Kidney (tissue), 14 donors: Measurements from ENCODE around the gene GABBR2. TPM values are rescaled to one million over a fixed set of nuclear protein-coding genes. Genes with fewer than 3 reads are reported as not detected.

Experiments
- DNase-seq, 5 donors: peaks; one replicate each; pipeline ENCODE4 v3.0.0-alpha.2; 2013 to 2020
- FAIRE-seq: peaks from 2 replicates; lab custom pipeline; 2012; peaks lifted over from hg19 to GRCh38; lab: Jason Lieb, UNC
- H3K27ac ChIP-seq, 2 donors: one replicate each; pipeline ENCODE4 v1.7.0; 2013; ENCODE audit warnings: low read depth in 2 of 2, low read length in 2 of 2, inconsistent platforms in 1 of 2
- H3K27me3 ChIP-seq: one replicate; pipeline ENCODE4 v1.7.1; 2013; ENCODE audit warnings: low read length, inconsistent platforms; ENCODE audit not compliant: control insufficient read depth, insufficient read depth
- H3K36me3 ChIP-seq, 3 donors: one replicate each; pipeline versions ENCODE4 v1.7.0 to v1.7.1; 2013; ENCODE audit warnings: low read length in 3 of 3, control low read depth in 1 of 3, inconsistent platforms in 1 of 3; ENCODE audit not compliant: insufficient read depth in 3 of 3, control insufficient read depth in 2 of 3
- H3K4me1 ChIP-seq, 3 donors: one replicate each; pipeline versions ENCODE4 v1.7.0 to v1.7.1; 2013; ENCODE audit warnings: low read length in 3 of 3, inconsistent platforms in 1 of 3, low read depth in 1 of 3; ENCODE audit not compliant: control insufficient read depth in 2 of 3, insufficient read depth in 2 of 3
- H3K4me3 ChIP-seq, 3 donors: one replicate each; pipeline versions ENCODE4 v1.7.0 to v1.8.1; 2013; ENCODE audit warnings: low read length in 3 of 3, control low read depth in 1 of 3, inconsistent platforms in 1 of 3
- H3K9ac ChIP-seq, 3 donors: one replicate each; pipeline versions ENCODE4 v1.7.0 to v1.7.1; 2013; ENCODE audit warnings: low read length in 3 of 3, control low read depth in 1 of 3, inconsistent platforms in 1 of 3
- H3K9me3 ChIP-seq, 3 donors: one replicate each; pipeline versions ENCODE4 v1.7.0 to v1.7.1; 2013; ENCODE audit warnings: low read length in 3 of 3, control low read depth in 1 of 3, inconsistent platforms in 1 of 3; ENCODE audit not compliant: control insufficient read depth in 2 of 3, insufficient read depth in 1 of 3
- CTCF ChIP-seq: IDR thresholded peaks from 3 replicates; pipeline ENCODE4 v1.5.1; 2012; ENCODE audit warnings: mild to moderate bottlenecking, moderate library complexity, borderline replicate concordance; ENCODE audit not compliant: insufficient read depth; ENCODE audit errors: extremely low read depth
- intact Hi-C: fragments of 100-400 bp; cut with DNase I; formaldehyde crosslinking; loops from one replicate; pipeline ENCODE4 v1.11.1; 2022
- polyA plus RNA-seq: library from polyadenylated mRNA; stranded (reverse); fragments of 350-450 nt; fragmentation: Illumina TruSeq; extraction: RNeasy Lipid Tissue Mini Kit (QIAGEN cat#74804); gene quantifications from one replicate; pipeline ENCODE4 v1.2.3, GENCODE V29; 2014; ENCODE audit warnings: low read depth, low replicate concordance; ENCODE audit not compliant: insufficient read depth
- total RNA-seq: library from RNA; stranded (reverse); fragmentation: NEBNext Ultra II Directional; extraction: Animal tissue kit (Norgen Biotek cat#: 25700); gene quantifications from one replicate; pipeline ENCODE4 v1.2.1, GENCODE V29; 2021
- donor health status: control.
- donor health status: control.
- donor health status: control.
- donor health status: control.
- donor health status: control.
- donor health status: DM: yes; HTN: yes; CAD: no.
- donor health status: Normal renal cell carcinoma (clear cell type).

The GABBR2 gene
- total and polyA plus RNA-seq, 2 donors from 2014 or later = 0.06 TPM; not detected in 1

- intact Hi-C loops = loop anchor here (5.0 kb wide), 1 partner anchor 462 kb away; no protein-coding TSS in a partner anchor
- no peaks in the 10 kb centered on the region for H3K9me3 ChIP-seq
- no peaks in the 10 kb centered on the region for H3K4me1 ChIP-seq
- no peak overlapping the region for H3K27ac ChIP-seq
- TF ChIP-seq CTCF = peak; percentile 82
- H3K27me3 ChIP-seq = no peaks in the 10 kb centered on the region
- no peak overlapping the region for H3K4me3 ChIP-seq
- no peak for FAIRE-seq
- DNase-seq = peak; percentile 82 to 95 (median 91)
- H3K9ac ChIP-seq = no peak overlapping the region
- no peaks in the 10 kb centered on the region for H3K36me3 ChIP-seq
Measured at GRCh38 chr9:98315551-98316060, 393.1 kb downstream of the GABBR2 start.

DNA sequence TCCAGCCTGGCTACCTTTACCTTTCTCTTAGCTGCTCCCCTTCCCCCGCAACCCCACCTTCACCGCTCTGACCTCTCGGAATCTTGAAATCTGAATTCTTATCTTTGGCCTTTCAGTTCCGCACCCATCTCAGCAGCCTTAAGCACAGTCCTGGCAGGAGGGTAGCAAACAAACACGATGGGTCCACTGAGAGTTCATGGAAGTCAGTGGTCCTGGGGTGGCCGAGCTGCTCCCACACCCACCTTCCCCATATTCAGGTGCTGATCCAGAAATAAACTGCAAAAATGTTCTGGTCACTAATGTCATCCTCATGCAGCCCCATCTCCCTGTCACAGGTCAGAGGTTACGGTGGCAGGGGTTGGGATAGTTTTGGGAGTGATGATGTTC is 393.7 kb downstream of the GABBR2 start:
- Histone ChIP-seq H3K4me1 (no peaks in the 10 kb centered on the region), H3K36me3 (no peaks in the 10 kb centered on the region), H3K9me3 (no peaks in the 10 kb centered on the region), H3K9ac (no peak overlapping the region), H3K27me3 (no peaks in the 10 kb centered on the region), H3K27ac (no peak overlapping the region), H3K4me3 (no peak overlapping the region)
- intact Hi-C loops = loop anchor here (5.0 kb wide), 1 partner anchor 462 kb away; no protein-coding TSS in a partner anchor
- TF ChIP-seq CTCF = no peak
- no peak for FAIRE-seq
- peak in 1 of 5 donors; percentile 41 for DNase-seq

DNA sequence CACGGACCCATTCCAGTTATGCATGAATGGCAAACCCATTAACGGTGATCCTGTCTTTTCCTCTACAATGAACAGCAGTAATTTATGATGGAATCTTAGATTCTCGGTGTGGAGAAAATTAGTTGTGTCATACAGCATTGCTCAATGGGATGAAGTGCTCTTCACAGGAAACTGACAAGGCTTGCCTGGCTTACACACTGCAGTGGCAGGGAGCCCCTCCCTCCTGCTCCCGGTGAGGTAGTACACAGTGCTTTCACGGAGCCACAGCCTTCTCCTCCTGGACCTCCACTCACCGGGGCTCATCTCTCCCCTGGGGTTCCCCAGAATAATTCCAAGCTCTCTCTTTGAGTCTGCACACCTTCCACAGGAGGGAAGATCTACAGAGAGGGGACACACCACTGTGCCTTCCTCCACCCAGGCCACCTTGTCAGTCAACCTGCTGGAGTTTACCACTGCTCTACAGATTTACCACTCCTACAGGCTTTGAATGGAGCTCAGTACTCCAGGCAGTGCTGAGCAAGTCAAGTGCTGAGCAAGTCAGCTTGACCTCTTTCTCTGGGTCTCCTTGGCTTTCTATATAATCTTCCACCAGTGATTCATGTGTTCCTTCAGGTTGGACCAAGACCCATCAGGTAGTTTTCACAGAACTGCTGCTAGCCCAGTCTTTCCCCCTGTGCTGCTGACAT is 394.2 kb downstream of the GABBR2 start:
- no peaks in the 10 kb centered on the region for H3K4me1 ChIP-seq
- H3K36me3 ChIP-seq = no peaks in the 10 kb centered on the region
- H3K4me3 ChIP-seq = no peak overlapping the region
- H3K9ac ChIP-seq = no peak overlapping the region
- H3K27ac ChIP-seq = no peak overlapping the region
- no peaks in the 10 kb centered on the region for H3K9me3 ChIP-seq
- DNase-seq = peak in 3 of 5 donors; percentile 38 to 59 (median 43)
- TF ChIP-seq CTCF = no peak
- no peak for FAIRE-seq
- no peaks in the 10 kb centered on the region for H3K27me3 ChIP-seq
- intact Hi-C loops = loop anchor here (5.0 kb wide), 1 partner anchor 463 kb away; no protein-coding TSS in a partner anchor
